HG02763 (cell line): ENCODE measurements around the gene SEZ6.
"Not testable (repeated sequence)": the region's sequence is repeated elsewhere in the genome, so short reads cannot be mapped to it uniquely, and the experiment has no call there.

Experiments
- ATAC-seq: cut with Tn5 transposase; IDR thresholded peaks from one replicate; pipeline ENCODE4 v1.9.1; 2021; ENCODE audit warnings: mild to moderate bottlenecking, moderate library complexity; ENCODE audit not compliant: unreplicated experiment

SEZ6 gene

DNA sequence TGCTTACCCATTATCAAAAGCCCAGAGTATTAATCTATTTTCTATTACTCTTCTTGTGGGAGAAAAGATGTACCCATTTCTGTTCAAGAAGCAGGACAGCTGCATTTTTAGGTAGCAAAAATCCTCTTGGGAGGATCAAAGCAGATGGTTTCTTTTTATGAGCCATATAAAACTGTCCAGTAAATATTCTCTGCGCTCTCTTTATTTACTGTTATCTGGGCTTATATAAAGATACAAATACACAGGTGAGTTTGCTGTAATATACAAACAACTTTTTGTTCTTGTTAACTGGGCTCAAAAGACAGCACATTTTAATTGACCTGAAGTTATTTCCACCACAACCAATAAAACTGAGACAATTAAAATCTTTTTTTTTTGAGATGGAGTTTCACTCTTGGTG, 64.6 kb downstream of the SEZ6 start:
- no peak for ATAC-seq

- ATAC-seq = no peak
Measured at GRCh38 chr17:28940675-28941074, 65.2 kb downstream of the SEZ6 start.

DNA sequence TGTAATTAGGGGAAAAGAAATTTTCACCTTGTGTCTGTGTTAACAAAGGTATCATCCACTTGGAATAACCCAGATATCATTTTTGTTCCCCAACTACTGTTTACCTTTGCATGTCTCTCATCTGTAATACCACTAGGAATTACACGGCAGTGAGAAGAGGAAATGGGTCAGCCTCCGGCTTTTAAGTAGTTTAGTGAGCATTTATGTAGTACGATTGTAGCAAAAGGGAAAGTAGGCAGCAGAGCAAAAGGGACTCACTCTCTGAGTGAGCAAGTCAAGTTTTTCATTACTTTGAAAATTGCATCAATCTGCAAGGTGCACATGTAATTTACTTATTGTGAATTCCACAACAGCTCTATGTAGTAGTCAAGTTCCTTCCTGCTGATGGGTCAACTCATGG, 65.7 kb downstream of the SEZ6 start:
- no peak for ATAC-seq

DNA sequence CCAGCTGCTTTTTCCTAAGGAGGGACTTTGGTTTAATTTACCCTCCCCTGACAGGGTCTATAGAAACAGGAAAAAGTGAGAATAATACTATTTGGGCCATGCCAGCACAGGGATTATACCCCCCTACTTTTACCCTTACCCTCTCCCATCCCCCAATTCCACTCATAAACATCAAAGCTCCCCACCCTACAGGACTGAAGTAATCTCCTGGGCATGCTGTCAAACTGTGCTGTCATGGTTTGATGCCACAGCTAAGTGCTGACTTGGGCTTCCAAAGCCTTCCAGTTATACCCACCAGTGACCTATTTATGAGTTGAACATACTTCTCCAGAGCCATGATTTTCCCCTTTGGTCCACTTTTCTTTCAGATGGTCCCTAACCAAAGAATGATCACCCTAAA, 67.3 kb downstream of the SEZ6 start:
- ATAC-seq = no peak

DNA sequence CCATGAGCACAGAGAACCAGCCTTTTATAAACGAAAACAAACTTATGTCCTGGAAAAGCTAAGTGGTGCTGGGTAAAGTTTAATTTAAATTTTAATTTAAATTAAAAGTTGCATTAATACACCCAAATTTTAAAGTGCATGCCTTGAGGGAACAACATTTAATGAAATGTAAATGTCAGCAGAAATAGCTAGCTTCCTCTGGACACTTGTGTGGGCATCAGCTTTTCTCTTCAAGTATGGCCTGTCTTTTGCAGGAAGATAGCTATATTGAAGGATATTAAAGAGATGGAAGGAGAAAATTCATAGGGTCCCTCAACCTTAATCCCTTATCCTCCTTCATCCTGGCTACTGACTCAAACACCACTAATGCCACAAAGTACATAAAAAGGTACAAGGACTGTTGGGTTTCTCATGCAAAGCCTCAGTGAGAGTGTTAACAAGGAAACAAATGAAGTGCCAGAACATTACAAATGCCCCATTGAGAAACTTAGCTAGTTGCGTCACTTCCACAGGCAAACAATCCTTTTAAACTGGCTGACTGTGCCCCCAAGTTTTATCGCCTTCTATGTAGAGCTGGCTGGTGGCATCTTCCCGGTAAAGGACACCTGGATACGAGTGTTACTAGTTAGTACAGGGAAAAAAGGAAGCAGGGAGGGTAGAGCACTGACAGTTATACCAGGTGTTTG, 68.6 kb downstream of the SEZ6 start:
- ATAC-seq = no peak

DNA sequence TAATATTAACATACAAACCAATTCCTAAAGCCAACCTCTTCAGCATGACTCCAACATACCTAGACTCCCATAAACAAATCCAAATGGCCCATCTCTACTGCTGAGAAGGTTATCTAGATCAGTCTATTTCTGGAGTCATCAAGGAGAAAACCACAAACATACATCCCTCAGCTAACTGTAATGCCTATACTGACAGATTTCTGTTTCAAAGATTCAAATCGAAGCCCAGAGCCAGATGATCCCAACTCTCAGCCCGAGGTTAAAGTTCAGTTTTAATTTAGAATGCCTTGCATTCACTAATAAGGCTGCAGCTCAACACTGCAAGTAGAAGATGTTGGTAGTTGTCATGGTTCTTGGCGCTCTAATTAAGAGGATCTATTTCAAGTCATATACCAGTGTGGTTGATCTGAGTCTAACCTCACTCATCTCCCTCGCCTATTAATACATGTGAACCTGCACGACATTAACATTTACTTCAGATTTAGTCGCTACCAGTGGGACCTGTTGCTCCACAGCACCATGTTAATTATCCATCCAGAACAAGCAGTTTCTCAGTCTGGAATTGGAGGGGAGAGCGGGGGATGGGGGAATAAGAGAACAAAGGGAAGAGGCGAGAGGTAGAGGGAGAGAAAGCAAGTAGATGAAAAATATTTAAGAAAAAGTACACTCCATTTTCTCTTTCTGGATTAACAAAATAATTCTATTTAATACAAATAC, 69.9 kb downstream of the SEZ6 start:
- ATAC-seq = no peak

- not testable (repeated sequence) for ATAC-seq
Measured at GRCh38 chr17:28934508-28934907, 71.3 kb downstream of the SEZ6 start.

- no peak for ATAC-seq
Measured at GRCh38 chr17:28929787-28930186, 76.0 kb downstream of the SEZ6 start.

DNA sequence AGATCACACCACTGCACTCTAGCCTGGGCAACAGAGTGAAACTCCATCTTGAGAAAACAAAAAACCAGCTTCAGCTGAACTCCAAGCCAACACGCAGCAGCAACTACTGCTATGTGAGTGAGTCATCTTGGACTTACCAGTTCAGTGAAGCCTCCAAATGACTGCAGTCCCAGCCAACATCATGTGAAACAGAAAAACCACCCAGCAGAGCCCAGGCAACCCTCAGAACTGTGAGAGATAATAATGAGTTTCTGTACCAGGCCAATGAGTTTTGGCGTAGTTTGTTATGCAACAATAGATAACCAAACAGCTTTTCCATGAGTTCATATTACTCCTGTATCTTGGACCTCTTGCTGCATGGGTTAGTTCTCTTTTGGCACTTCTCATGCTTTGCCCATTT, 77.8 kb downstream of the SEZ6 start:
- ATAC-seq = no peak

- ATAC-seq = no peak
Measured at GRCh38 chr17:28926786-28927185, 79.0 kb downstream of the SEZ6 start.

DNA sequence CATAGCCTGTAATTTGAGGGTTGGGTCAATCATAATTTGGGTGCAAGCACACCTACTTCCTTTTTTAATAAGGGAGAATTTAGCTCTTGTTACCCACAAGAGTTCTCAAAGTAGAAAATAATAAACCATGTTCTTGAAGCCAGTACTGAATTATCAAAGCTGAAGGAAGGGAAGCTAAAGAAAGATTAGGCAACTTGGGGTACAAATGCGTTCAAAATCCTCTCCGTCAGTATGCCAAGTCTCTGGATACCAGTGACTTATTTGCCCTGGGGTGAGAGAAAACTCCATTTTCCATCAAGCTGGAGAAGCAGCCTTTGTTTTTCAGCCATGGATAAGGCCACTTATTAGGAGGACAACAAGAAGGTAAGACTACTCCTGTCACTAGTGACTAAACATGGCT, 79.5 kb downstream of the SEZ6 start:
- ATAC-seq = no peak

GRCh38 chr17:28925912-28926365, 79.9 kb downstream of the SEZ6 start:
- no peak for ATAC-seq

- ATAC-seq = no peak
Measured at GRCh38 chr17:28920201-28920600, 85.6 kb downstream of the SEZ6 start.

- ATAC-seq = no peak
Measured at GRCh38 chr17:28918295-28918694, 87.5 kb downstream of the SEZ6 start.

DNA sequence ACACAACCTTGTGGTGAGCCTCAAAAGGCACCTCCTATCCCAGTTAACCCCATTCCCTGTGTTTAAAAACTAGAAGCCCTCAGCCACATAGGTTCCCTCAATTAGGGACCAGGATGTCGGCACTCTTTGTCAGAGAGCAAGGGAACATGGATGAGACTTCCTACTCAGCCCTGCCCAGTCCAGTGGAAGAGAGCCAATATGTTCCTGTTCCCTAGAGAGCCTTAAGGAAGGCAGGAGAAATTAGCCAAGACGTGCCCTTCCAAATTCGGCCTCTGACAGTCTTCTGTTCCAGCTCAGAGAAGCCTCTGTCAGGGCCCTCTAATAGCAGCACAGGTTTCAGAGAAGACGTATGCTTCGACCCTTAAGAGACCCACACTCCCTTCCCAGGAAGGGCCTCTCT, 88.4 kb downstream of the SEZ6 start:
- no peak for ATAC-seq

DNA sequence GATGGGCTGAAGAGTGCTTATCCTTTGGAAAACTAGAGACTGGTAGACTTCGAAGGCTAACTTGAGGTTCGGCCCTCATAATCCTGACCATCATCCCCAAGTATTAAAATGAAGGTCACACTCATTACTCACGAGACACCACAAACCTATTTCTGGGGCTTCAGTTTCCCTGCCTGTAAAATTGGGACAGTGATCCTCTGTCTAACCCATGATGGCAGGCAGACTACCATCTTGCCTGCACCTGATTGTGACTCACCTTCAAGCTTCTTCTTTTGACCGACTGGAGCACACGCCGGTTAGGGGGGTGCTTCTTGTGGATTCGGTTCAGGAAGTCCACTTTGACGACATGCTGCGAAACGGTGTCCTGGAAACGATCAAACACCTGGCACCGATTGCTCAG, 88.8 kb downstream of the SEZ6 start:
- no peak for ATAC-seq

- ATAC-seq = no peak
Measured at GRCh38 chr17:28916302-28916934, 89.4 kb downstream of the SEZ6 start.

- no peak for ATAC-seq
Measured at GRCh38 chr17:28912938-28913333, 92.9 kb downstream of the SEZ6 start.

- no peak for ATAC-seq
Measured at GRCh38 chr17:28912281-28912937, 93.4 kb downstream of the SEZ6 start.

DNA sequence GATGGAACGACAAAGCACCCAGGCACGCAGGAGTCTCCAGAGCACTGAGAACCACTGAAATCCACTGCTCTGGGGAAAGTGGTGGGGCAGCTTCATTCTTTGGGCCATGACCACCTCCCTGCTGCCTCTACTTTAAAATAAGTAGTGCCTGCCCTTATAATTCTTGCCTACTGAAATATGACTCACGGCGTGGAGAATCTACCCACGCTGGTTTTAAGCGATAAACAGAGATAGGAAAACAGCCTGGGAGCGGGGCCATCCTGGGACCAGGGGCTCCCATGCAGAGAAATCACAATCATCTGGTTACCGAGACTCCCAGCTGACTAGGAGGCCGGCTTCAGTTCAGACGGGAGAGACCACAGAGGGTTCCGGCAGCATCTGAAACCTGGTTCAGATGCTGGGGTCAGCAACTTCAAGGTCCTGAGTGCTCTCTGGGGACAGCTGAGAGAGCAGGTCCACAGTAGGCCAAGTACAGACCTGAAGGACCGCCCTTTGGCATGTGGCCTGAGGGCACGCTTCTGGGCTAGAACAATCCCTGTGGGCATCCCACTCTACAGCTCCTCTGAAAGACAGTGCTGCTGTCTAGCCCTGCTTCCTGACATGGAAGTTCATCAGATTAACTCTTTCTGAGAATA, 94.3 kb downstream of the SEZ6 start:
- no peak for ATAC-seq

DNA sequence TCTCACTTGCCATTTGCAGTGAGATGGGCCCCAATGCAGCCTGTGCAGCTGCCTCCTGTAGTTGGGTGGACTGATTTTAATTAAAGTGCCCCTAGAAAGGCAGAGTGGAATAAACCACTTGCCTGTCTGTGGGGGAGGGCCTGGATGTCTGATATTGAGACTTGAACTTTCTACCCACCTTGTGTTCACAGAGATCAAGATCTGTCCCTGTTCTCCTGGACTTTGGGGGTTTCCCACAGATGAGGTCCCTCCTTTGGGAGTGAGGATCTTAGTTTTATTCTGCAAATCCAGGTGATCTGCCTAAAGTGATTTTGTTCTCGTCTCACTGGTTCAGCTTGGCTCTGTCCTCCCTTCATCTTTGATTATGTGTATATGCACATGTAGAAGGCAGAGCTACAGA, 95.3 kb downstream of the SEZ6 start:
- ATAC-seq = no peak
